ENCODE data around the gene RAG1. TPM values are rescaled to one million over a fixed set of nuclear protein-coding genes. Genes with fewer than 3 reads are reported as not detected.

The RAG1 gene
- total RNA-seq, 2 donors from 2014 or later: 0.91 to 1.4 TPM

- no peak overlapping the region for H3K4me3 ChIP-seq
- H3K9me3 ChIP-seq: no peaks in the 10 kb centered on the region
- intact Hi-C loops (cut with DNase I): no loop called here
- WGBS: 64% methylated on average over 4 of the region's 4 CpGs
- TF ChIP-seq POLR2AphosphoS5 (IDR thresholded peaks at IDR 0.05): no peak
- no peak for TF ChIP-seq POLR2A (IDR thresholded peaks at IDR 0.05)
- no peak for TF ChIP-seq CTCF (IDR thresholded peaks at IDR 0.05)
- H3K27me3 ChIP-seq (replicated peaks; ENCODE audit: insufficient read depth): no peaks in the 10 kb centered on the region
- no peak for DNase-seq (ENCODE audit: low spot score)
- no peak overlapping the region for H3K27ac ChIP-seq
- H3K36me3 ChIP-seq: no peaks in the 10 kb centered on the region
- H3K4me1 ChIP-seq (replicated peaks): no peaks in the 10 kb centered on the region
Measured at GRCh38 chr11:36628765-36629244, 61.0 kb downstream of the RAG1 start.

Other genes with a start within 250 kb of the RAG1 start
- 10 to 100 TPM; 10.3 to 19.0 TPM for gene TRAF6, start 57.7 kb upstream of the RAG1 start, total RNA-seq
- gene IFTAP, start 26.5 kb downstream of the RAG1 start, total RNA-seq: 10 to 100 TPM; 23.5 to 38.1 TPM
- gene RAG2, start 30.2 kb downstream of the RAG1 start, total RNA-seq: not detected